Body of pancreas (tissue), 4 donors: Measurements from ENCODE around the gene DDO. TPM values are rescaled to one million over a fixed set of nuclear protein-coding genes. Genes with fewer than 3 reads are reported as not detected.
"Not testable (repeated sequence)": the region's sequence is repeated elsewhere in the genome, so short reads cannot be mapped to it uniquely, and the experiment has no call there.

ENCODE experiments used
- ATAC-seq: fragments of 150-250 bp; one replicate; pipeline ENCODE4 v1.9.1; 2016
- DNase-seq, 4 donors: peaks; one replicate each; pipeline ENCODE4 v3.0.0-alpha.2; 2019
- H3K27ac ChIP-seq, 4 donors: fragments of 200-600 bp; sonication (generic); 1 replicate in 3 of 4; 2 replicates in 1 of 4; pipeline versions ENCODE4 v1.5.1 to v1.6.1; 2016 to 2019; ENCODE audit warnings: mild to moderate bottlenecking in 1 of 4, mixed read lengths in 1 of 4, moderate library complexity in 1 of 4
- H3K27me3 ChIP-seq, 2 donors: fragments of 200-600 bp; sonication (generic); one replicate each; pipeline ENCODE4 v1.6.0; 2016; ENCODE audit warnings: mild to moderate bottlenecking in 1 of 2
- H3K36me3 ChIP-seq, 2 donors: fragments of 200-600 bp; sonication (generic); replicated peaks in 1 of 2; 2 replicates each; pipeline ENCODE4 v1.5.1; 2016; ENCODE audit warnings: low read depth in 2 of 2; ENCODE audit not compliant: insufficient read depth in 1 of 2
- H3K4me1 ChIP-seq: fragments of 200-600 bp; sonication (generic); one replicate; pipeline ENCODE4 v1.6.0; 2016
- H3K4me3 ChIP-seq, 2 donors: fragments of 200-600 bp; sonication (generic); 1 replicate in 1 of 2; 2 replicates in 1 of 2; pipeline ENCODE4 v1.5.1; 2016 to 2019
- H3K9me3 ChIP-seq, 3 donors: fragments of 200-600 bp; sonication (generic); 1 replicate in 2 of 3; 2 replicates in 1 of 3; pipeline ENCODE4 v1.5.1; 2016
- POLR2A ChIP-seq, 3 donors: fragments of 450-650 bp; IDR thresholded peaks; one replicate each; pipeline ENCODE4 v1.6.1; 2016; ENCODE audit warnings: antibody characterized with exemption in 3 of 3, mild to moderate bottlenecking in 2 of 3
- WGBS, 2 donors: methylation state at CpG; one replicate each; pipeline ENCODE4 v1.1.5; 2017; 5-methylcytosine and 5-hydroxymethylcytosine counted together
- intact Hi-C: fragments of 100-400 bp; cut with DNase I; formaldehyde crosslinking; loops from one replicate; pipeline ENCODE4 v1.15.1; 2023
- total RNA-seq, 2 donors: library from RNA; depleted of rRNA; stranded (reverse); fragments of >200 nt; gene quantifications; one replicate each; pipeline ENCODE4 v1.1.0, GENCODE V29; 2016
- TF ChIP-seq, protein P1 (sequence below), 7 experiments: fragments of 450-650 bp in 4 of 7; fragments of 200-600 bp in 3 of 7; sonication (generic) in 3 of 7; IDR thresholded peaks; one replicate each; pipeline ENCODE4 v1.5.1; 2016 to 2019; ENCODE audit warnings: antibody characterized with exemption in 7 of 7

The DDO gene
- total RNA-seq, 2 donors from 2014 or later = 1.3 TPM; not detected in 1

- Histone ChIP-seq H3K36me3 (no peaks in the 10 kb centered on the region), H3K4me1 (peaks cover 8% of the 10 kb centered on the region), H3K27ac (no peak overlapping the region), H3K9me3 (no peaks in the 10 kb centered on the region), H3K4me3 (no peak overlapping the region), H3K27me3 (no peaks in the 10 kb centered on the region)
- no peak for DNase-seq
- intact Hi-C loops = no loop called here
- WGBS, 2 donors = 91 to 97% methylated on average over 3 of the region's 3 CpGs
- no peak for ATAC-seq
- TF ChIP-seq, protein P1, sequence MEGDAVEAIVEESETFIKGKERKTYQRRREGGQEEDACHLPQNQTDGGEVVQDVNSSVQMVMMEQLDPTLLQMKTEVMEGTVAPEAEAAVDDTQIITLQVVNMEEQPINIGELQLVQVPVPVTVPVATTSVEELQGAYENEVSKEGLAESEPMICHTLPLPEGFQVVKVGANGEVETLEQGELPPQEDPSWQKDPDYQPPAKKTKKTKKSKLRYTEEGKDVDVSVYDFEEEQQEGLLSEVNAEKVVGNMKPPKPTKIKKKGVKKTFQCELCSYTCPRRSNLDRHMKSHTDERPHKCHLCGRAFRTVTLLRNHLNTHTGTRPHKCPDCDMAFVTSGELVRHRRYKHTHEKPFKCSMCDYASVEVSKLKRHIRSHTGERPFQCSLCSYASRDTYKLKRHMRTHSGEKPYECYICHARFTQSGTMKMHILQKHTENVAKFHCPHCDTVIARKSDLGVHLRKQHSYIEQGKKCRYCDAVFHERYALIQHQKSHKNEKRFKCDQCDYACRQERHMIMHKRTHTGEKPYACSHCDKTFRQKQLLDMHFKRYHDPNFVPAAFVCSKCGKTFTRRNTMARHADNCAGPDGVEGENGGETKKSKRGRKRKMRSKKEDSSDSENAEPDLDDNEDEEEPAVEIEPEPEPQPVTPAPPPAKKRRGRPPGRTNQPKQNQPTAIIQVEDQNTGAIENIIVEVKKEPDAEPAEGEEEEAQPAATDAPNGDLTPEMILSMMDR (IDR thresholded peaks at IDR 0.05) = no peak
- TF ChIP-seq POLR2A (IDR thresholded peaks at IDR 0.05) = no peak
Observed at GRCh38 chr6:110351546-110351945, 63.8 kb downstream of the DDO start.

GRCh38 chr6:110350593-110350992 lies 64.8 kb downstream of the DDO start:
- H3K27me3 ChIP-seq, ATAC-seq, H3K27ac ChIP-seq, intact Hi-C loops, H3K36me3 ChIP-seq, H3K4me3 ChIP-seq, DNase-seq, H3K9me3 ChIP-seq, H3K4me1 ChIP-seq: not testable (repeated sequence)
- WGBS, 2 donors = 91 to 95% methylated on average over 7 of the region's 7 CpGs

- intact Hi-C loops = no loop called here
- H3K27ac ChIP-seq = peak overlapping the region in 1 of 4 donors; percentile 17
- H3K4me3 ChIP-seq = no peak overlapping the region
- no peak for TF ChIP-seq POLR2A (IDR thresholded peaks at IDR 0.05)
- TF ChIP-seq, protein P1 (IDR thresholded peaks at IDR 0.05) = no peak
- H3K9me3 ChIP-seq = no peaks in the 10 kb centered on the region
- H3K36me3 ChIP-seq = no peaks in the 10 kb centered on the region
- no peak for ATAC-seq
- H3K4me1 ChIP-seq = no peaks in the 10 kb centered on the region
- H3K27me3 ChIP-seq = no peaks in the 10 kb centered on the region
- DNase-seq = no peak
- 87 to 92% methylated on average over 8 to 11 of the region's 11 CpGs for WGBS, 2 donors
Observed at GRCh38 chr6:110348961-110349690, 66.2 kb downstream of the DDO start.

DNA sequence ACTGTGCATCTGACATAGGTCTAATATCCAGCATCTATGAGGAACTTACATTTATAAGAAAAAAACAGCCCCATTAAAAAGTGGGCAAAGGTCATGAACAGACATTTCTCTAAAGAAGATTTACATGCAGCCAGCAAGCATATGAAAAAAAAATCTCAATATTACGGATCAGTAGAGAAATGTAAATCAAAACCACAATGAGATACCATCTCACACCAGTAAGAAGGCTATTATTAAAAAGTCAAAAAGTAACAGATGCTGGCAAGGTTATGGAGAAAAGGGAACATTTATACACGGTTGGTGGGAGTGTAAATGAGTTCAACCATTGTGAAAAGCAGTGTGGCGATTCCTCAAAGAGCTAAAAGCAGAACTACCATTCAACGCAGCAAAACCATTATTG lies 70.3 kb downstream of the DDO start:
- intact Hi-C loops = no loop called here
- no peak for ATAC-seq
- TF ChIP-seq, protein P1 (IDR thresholded peaks at IDR 0.05) = no peak
- no peak for TF ChIP-seq POLR2A (IDR thresholded peaks at IDR 0.05)
- H3K27me3 ChIP-seq = no peaks in the 10 kb centered on the region
- H3K4me1 ChIP-seq = no peaks in the 10 kb centered on the region
- no peaks in the 10 kb centered on the region for H3K36me3 ChIP-seq
- no peak for DNase-seq
- no peak overlapping the region for H3K4me3 ChIP-seq
- no peaks in the 10 kb centered on the region for H3K9me3 ChIP-seq
- 79 to 91% methylated on average over 4 of the region's 4 CpGs for WGBS, 2 donors
- no peak overlapping the region for H3K27ac ChIP-seq

DNA sequence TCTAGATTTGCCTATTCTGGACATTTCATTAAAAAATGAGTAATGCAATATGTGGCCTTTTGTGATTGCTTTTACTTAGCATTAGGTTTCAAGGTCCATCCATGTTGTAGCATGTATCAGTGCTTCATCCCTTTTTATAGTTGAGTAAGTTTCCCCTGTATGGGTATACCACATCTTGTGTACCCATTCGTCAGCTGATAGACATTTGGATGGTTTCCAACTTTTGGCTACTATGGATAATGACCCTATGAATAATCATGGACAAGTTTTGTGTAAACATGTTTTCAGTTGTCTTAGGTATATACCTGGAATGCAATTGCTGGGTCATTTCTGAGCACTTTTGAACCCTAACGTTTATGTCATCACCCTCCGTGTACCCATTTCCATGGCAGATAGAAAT lies 72.6 kb downstream of the DDO start:
- Histone ChIP-seq H3K36me3 (no peaks in the 10 kb centered on the region), H3K27me3 (no peaks in the 10 kb centered on the region), H3K27ac (no peak overlapping the region), H3K4me3 (no peak overlapping the region), H3K4me1 (no peaks in the 10 kb centered on the region), H3K9me3 (no peaks in the 10 kb centered on the region)
- 82 to 88% methylated on average over 3 of the region's 3 CpGs for WGBS, 2 donors
- ATAC-seq (no peak), DNase-seq (no peak)
- intact Hi-C loops = no loop called here
- no peak for TF ChIP-seq POLR2A (IDR thresholded peaks at IDR 0.05)
- TF ChIP-seq, protein P1 (IDR thresholded peaks at IDR 0.05) = no peak

Other genes starting within 250 kb of the DDO start
- 1 to 10 TPM; 7.5 to 8.9 TPM for gene WASF1, start 235.9 kb downstream of the DDO start, total RNA-seq
- gene CDC40, start 235.1 kb downstream of the DDO start, total RNA-seq = 10 to 100 TPM in 1 of 2 donors, 1 to 10 TPM in 1; 9.2 to 14.3 TPM
- gene METTL24, start 57.2 kb downstream of the DDO start, total RNA-seq = 1 to 10 TPM; 2.3 to 4.0 TPM
- not detected for gene SLC22A16, start 61.0 kb upstream of the DDO start, total RNA-seq